Gastrocnemius medialis (tissue), 4 donors: ENCODE data around the gene GAB1.

Experiments
- POLR2A ChIP-seq, 2 donors: fragments of 450-650 bp; IDR thresholded peaks; one replicate each; pipeline ENCODE4 v1.6.1; 2017; ENCODE audit warnings: antibody characterized with exemption in 2 of 2, mild to moderate bottlenecking in 2 of 2, moderate library complexity in 2 of 2
- TF ChIP-seq, protein P1 (sequence below), 5 experiments: fragments of 450-650 bp in 3 of 5; fragments of 200-600 bp in 2 of 5; sonication (generic) in 2 of 5; IDR thresholded peaks in 4 of 5; conservative IDR thresholded peaks in 1 of 5; 1 replicate in 4 of 5; 2 replicates in 1 of 5; pipeline ENCODE4 v1.5.1; 2016 to 2019; ENCODE audit warnings: antibody characterized with exemption in 5 of 5, mild to moderate bottlenecking in 3 of 5, moderate library complexity in 3 of 5

DNA sequence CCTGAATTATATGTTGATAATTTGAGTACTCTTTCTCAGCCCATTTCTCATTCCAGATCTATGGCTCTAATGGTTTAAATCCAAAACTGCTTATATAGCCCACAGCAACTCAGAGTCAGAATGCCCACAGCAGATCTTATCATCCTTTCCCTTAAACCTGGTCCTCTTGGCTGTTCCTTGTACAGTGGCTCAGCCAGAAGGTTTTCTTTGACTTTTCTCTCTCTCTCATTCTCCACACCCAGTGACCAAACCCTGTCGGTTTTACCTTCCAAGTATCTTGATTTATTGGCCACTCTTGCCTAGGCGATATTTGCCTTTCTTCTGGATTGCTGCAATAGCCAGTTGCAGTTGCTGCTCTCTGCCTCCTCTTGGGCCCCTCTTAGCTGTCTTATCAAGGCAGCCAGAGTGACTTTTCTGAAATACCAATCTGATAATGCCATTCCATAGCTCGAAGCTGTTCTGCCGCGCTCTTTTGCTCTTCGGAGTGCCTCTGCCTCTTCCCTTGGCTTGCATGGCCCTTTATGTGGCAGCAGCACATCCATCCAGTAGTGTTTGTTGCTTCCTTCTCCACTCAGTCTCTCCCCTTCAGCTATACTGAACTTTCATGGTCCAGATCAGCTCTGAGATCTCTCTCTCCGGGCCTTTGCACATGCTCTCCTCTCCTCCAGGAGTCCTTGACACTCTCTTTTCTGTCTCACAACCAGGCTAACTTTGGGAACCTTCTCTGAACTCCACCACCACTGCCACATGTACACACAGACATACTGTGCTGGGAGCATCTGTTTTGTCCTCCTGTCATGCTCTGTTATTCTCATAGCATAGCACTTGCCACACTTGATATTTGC, 11.8 kb downstream of the GAB1 start:
- TF ChIP-seq, protein P1, sequence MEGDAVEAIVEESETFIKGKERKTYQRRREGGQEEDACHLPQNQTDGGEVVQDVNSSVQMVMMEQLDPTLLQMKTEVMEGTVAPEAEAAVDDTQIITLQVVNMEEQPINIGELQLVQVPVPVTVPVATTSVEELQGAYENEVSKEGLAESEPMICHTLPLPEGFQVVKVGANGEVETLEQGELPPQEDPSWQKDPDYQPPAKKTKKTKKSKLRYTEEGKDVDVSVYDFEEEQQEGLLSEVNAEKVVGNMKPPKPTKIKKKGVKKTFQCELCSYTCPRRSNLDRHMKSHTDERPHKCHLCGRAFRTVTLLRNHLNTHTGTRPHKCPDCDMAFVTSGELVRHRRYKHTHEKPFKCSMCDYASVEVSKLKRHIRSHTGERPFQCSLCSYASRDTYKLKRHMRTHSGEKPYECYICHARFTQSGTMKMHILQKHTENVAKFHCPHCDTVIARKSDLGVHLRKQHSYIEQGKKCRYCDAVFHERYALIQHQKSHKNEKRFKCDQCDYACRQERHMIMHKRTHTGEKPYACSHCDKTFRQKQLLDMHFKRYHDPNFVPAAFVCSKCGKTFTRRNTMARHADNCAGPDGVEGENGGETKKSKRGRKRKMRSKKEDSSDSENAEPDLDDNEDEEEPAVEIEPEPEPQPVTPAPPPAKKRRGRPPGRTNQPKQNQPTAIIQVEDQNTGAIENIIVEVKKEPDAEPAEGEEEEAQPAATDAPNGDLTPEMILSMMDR (IDR thresholded peaks at IDR 0.05 in 4 of 5, conservative IDR thresholded peaks at IDR 0.05 in 1 of 5) = no peak
- TF ChIP-seq POLR2A (IDR thresholded peaks at IDR 0.05) = no peak
